GM23338 (cell line): ENCODE measurements around the gene RSPRY1. TPM values are rescaled to one million over a fixed set of nuclear protein-coding genes. Genes with fewer than 3 reads are reported as not detected.

Experiments
- ATAC-seq: fragments of 200-7000 bp; cut with Tn5 transposase; 3 replicates; pipeline ENCODE4 v1.9.1; 2020
- DNase-seq: peaks from one replicate; pipeline ENCODE4 v3.0.0-alpha.2; 2015; ENCODE audit warnings: low spot score
- H2AFZ ChIP-seq: fragments of 200-600 bp; sonication (generic); 2 replicates; pipeline ENCODE4 v1.8.0; 2016; ENCODE audit warnings: antibody characterized with exemption, mild to moderate bottlenecking, moderate library complexity
- H3F3A ChIP-seq: fragments of 200-600 bp; sonication (generic); replicated peaks from 2 replicates; pipeline ENCODE4 v1.8.0; 2017; ENCODE audit warnings: antibody characterized with exemption, mixed run types, low read depth
- H3K27ac ChIP-seq: fragments of 200-600 bp; sonication (generic); 2 replicates; pipeline ENCODE4 v1.6.1; 2016; ENCODE audit warnings: low read depth
- H3K27me3 ChIP-seq: fragments of 200-600 bp; sonication (generic); 2 replicates; pipeline ENCODE4 v1.8.0; 2016; ENCODE audit warnings: mild to moderate bottlenecking, mixed run types, moderate library complexity; ENCODE audit not compliant: insufficient read depth
- H3K36me3 ChIP-seq: fragments of 200-600 bp; sonication (generic); 2 replicates; pipeline ENCODE4 v1.8.0; 2016; ENCODE audit warnings: mild to moderate bottlenecking; ENCODE audit not compliant: insufficient read depth
- H3K4me1 ChIP-seq: fragments of 200-600 bp; sonication (generic); 2 replicates; pipeline ENCODE4 v1.8.0; 2016; ENCODE audit warnings: mild to moderate bottlenecking, moderate library complexity; ENCODE audit not compliant: insufficient read depth
- H3K4me2 ChIP-seq: fragments of 200-600 bp; sonication (generic); 2 replicates; pipeline ENCODE4 v1.7.1; 2017; ENCODE audit warnings: mixed run types
- H3K4me3 ChIP-seq: fragments of 200-600 bp; sonication (generic); 2 replicates; pipeline ENCODE4 v1.6.1; 2016; ENCODE audit warnings: mixed run types
- H3K79me2 ChIP-seq: fragments of 200-600 bp; sonication (generic); replicated peaks from 2 replicates; pipeline ENCODE4 v1.8.0; 2017; ENCODE audit warnings: mild to moderate bottlenecking; ENCODE audit not compliant: insufficient read depth
- H3K9me2 ChIP-seq: fragments of 200-600 bp; sonication (generic); 2 replicates; pipeline ENCODE4 v1.8.0; 2017; ENCODE audit not compliant: insufficient read depth
- H4K20me1 ChIP-seq: fragments of 200-600 bp; sonication (generic); replicated peaks from 2 replicates; pipeline ENCODE4 v1.8.0; 2017; ENCODE audit warnings: mild to moderate bottlenecking; ENCODE audit not compliant: insufficient read depth
- H3K27ac Mint-ChIP-seq: 2 replicates; pipeline ENCODE4 v1.8.0; 2020; ENCODE audit warnings: inconsistent platforms, mild to moderate bottlenecking, moderate library complexity, mixed read lengths
- H3K27me3 Mint-ChIP-seq: 3 replicates; pipeline ENCODE4 v1.8.0; 2022; ENCODE audit warnings: low read depth, mild to moderate bottlenecking, moderate library complexity, mixed read lengths, inconsistent platforms; ENCODE audit not compliant: insufficient read depth, poor library complexity
- H3K36me3 Mint-ChIP-seq: 3 replicates; pipeline ENCODE4 v1.8.0; 2021; ENCODE audit warnings: low read depth, mild to moderate bottlenecking, inconsistent platforms, moderate library complexity, mixed read lengths
- H3K4me1 Mint-ChIP-seq: 3 replicates; pipeline ENCODE4 v1.8.0; 2020; ENCODE audit warnings: mild to moderate bottlenecking, inconsistent platforms, mixed read lengths
- H3K4me3 Mint-ChIP-seq: 3 replicates; pipeline ENCODE4 v1.8.0; 2021; ENCODE audit warnings: moderate library complexity, mild to moderate bottlenecking, inconsistent platforms, mixed read lengths
- H3K9me3 Mint-ChIP-seq: 3 replicates; pipeline ENCODE4 v1.8.0; 2020; ENCODE audit warnings: moderate library complexity, mild to moderate bottlenecking, inconsistent platforms, mixed read lengths
- CREB1 ChIP-seq: fragments of 250-450 bp; sonication (Bioruptor Pico); IDR thresholded peaks from 2 replicates; pipeline ENCODE4 v1.5.0; 2020; ENCODE audit warnings: low read depth, mild to moderate bottlenecking, moderate library complexity
- CTCF ChIP-seq, 2 experiments: fragments of 200-600 bp in 1 of 2; sonication (generic) in 1 of 2; conservative IDR thresholded peaks; 2 replicates each; pipeline versions ENCODE4 v1.5.1 to v1.6.1; 2016 to 2017; ENCODE audit warnings: antibody characterized with exemption in 2 of 2, low read depth in 2 of 2, mild to moderate bottlenecking in 2 of 2, moderate library complexity in 1 of 2
- ETS1 ChIP-seq: IDR thresholded peaks from 2 replicates; pipeline ENCODE4 v1.6.1; 2016; ENCODE audit warnings: antibody characterized with exemption
- EZH2 ChIP-seq: fragments of 200-600 bp; sonication (generic); IDR thresholded peaks from one replicate; pipeline ENCODE4 v1.8.0; 2017; ENCODE audit warnings: antibody characterized with exemption, mild to moderate bottlenecking, low read depth; ENCODE audit not compliant: unreplicated experiment
- EZH2phosphoT487 ChIP-seq: fragments of 200-600 bp; sonication (generic); IDR thresholded peaks from one replicate; pipeline ENCODE4 v1.8.1; 2018; ENCODE audit warnings: antibody characterized with exemption; ENCODE audit not compliant: unreplicated experiment
- JUNB ChIP-seq: IDR thresholded peaks from one replicate; pipeline ENCODE4 v1.6.1; 2016; ENCODE audit warnings: antibody characterized with exemption; ENCODE audit not compliant: unreplicated experiment
- NANOG ChIP-seq: IDR thresholded peaks from 2 replicates; pipeline ENCODE4 v1.6.1; 2016; ENCODE audit warnings: antibody characterized with exemption, borderline replicate concordance
- POLR2AphosphoS5 ChIP-seq: IDR thresholded peaks from 2 replicates; pipeline ENCODE4 v1.6.1; 2016; ENCODE audit warnings: antibody characterized with exemption, low read depth
- REST ChIP-seq: IDR thresholded peaks from one replicate; pipeline ENCODE4 v1.6.1; 2018; ENCODE audit warnings: antibody characterized with exemption; ENCODE audit not compliant: unreplicated experiment
- STAT1 ChIP-seq: IDR thresholded peaks from one replicate; pipeline ENCODE4 v1.6.1; 2016; ENCODE audit warnings: antibody characterized with exemption; ENCODE audit not compliant: unreplicated experiment
- ZNF114 ChIP-seq: fragments of 250-450 bp; sonication (Bioruptor Pico); IDR thresholded peaks from 2 replicates; pipeline ENCODE4 v1.5.0; 2020; ENCODE audit warnings: mild to moderate bottlenecking, moderate library complexity
- ZNF331 ChIP-seq: fragments of 250-450 bp; sonication (Bioruptor Pico); IDR thresholded peaks from 2 replicates; pipeline ENCODE4 v1.5.0; 2020; ENCODE audit warnings: low read depth, mild to moderate bottlenecking, moderate library complexity
- ZNF462 ChIP-seq: fragments of 250-450 bp; sonication (Bioruptor Pico); IDR thresholded peaks from 2 replicates; pipeline ENCODE4 v1.5.0; 2020; ENCODE audit warnings: mild to moderate bottlenecking, moderate library complexity
- polyA plus RNA-seq: library from polyadenylated mRNA; unstranded; fragments of >200 nt; fragmentation: Nextera tagmentation; extraction: Ambion mirVana; gene quantifications from 2 replicates; pipeline ENCODE4 v1.2.1, GENCODE V29; 2016
- total RNA-seq: library from RNA; depleted of rRNA; stranded (reverse); fragments of >200 nt; shearing (Covaris generic); gene quantifications from 2 replicates; pipeline ENCODE4 v1.2.3, GENCODE V29; 2014

Gene RSPRY1
- total and polyA plus RNA-seq, 2 experiments from 2014 or later: 25.8 to 35.9 TPM

- H4K20me1 ChIP-seq: no peaks in the 10 kb centered on the region
- H3F3A ChIP-seq: no peaks in the 10 kb centered on the region
- H3K4me3 Mint-ChIP-seq: no peak overlapping the region
- no peaks in the 10 kb centered on the region for H3K9me3 Mint-ChIP-seq
- H3K9me2 ChIP-seq: no peaks in the 10 kb centered on the region
- H3K27ac Mint-ChIP-seq: peak overlapping the region; percentile 54; the same call in 1 of the 2 replicates
- H3K36me3 ChIP-seq: peaks cover 69% of the 10 kb centered on the region; the same call in 1 of the 2 replicates
- no peaks in the 10 kb centered on the region for H3K27me3 Mint-ChIP-seq
- DNase-seq (no peak), ATAC-seq (no peak)
- TF ChIP-seq CTCF (conservative IDR thresholded peaks at IDR 0.05; ENCODE audit: low read depth in 2 of 2) (no peak), NANOG (no peak), JUNB (no peak), ETS1 (no peak), EZH2 (no peak), REST (no peak), POLR2AphosphoS5 (no peak), STAT1 (no peak), ZNF331 (CRISPR knock-in tag) (no peak), CREB1 (CRISPR knock-in tag) (no peak), ZNF462 (CRISPR knock-in tag) (no peak), EZH2phosphoT487 (no peak), ZNF114 (no peak)
- no peak overlapping the region for H2AFZ ChIP-seq
- no peak overlapping the region for H3K4me3 ChIP-seq
- no peak overlapping the region for H3K27ac ChIP-seq
- no peaks in the 10 kb centered on the region for H3K79me2 ChIP-seq
- no peaks in the 10 kb centered on the region for H3K4me1 ChIP-seq
- peaks cover 3% of the 10 kb centered on the region; the same call in 1 of the 3 replicates for H3K4me1 Mint-ChIP-seq
- H3K4me2 ChIP-seq: no peak overlapping the region
- H3K27me3 ChIP-seq: no peaks in the 10 kb centered on the region
- peaks cover 69% of the 10 kb centered on the region for H3K36me3 Mint-ChIP-seq
These were observed 18.6 kb upstream of the RSPRY1 start for GRCh38 chr16:57167538-57167937.
